Epithelial cell of proximal tubule (primary cell): Measurements from ENCODE around the gene METRNL. TPM values are rescaled to one million over a fixed set of nuclear protein-coding genes. Genes with fewer than 3 reads are reported as not detected.

ENCODE experiments used
- DNase-seq: peaks from one replicate; pipeline ENCODE4 v3.0.0-alpha.2; 2011; ENCODE audit warnings: low read depth
- H3K4me3 ChIP-seq: 2 replicates; pipeline ENCODE4 v1.5.1; 2011; ENCODE audit warnings: low read depth, mild to moderate bottlenecking, low read length
- total RNA-seq: library from RNA; depleted of rRNA; stranded (reverse); fragments of >200 nt; gene quantifications from 2 replicates; pipeline ENCODE4 v1.2.3, GENCODE V29; 2015
- TF ChIP-seq, protein P1 (sequence below): conservative IDR thresholded peaks from 2 replicates; pipeline ENCODE4 v1.5.1; 2012; ENCODE audit warnings: low read depth, mild to moderate bottlenecking, low read length

The METRNL gene
- total RNA-seq, 1 donor from 2014 or later, result 11.9 TPM

DNA sequence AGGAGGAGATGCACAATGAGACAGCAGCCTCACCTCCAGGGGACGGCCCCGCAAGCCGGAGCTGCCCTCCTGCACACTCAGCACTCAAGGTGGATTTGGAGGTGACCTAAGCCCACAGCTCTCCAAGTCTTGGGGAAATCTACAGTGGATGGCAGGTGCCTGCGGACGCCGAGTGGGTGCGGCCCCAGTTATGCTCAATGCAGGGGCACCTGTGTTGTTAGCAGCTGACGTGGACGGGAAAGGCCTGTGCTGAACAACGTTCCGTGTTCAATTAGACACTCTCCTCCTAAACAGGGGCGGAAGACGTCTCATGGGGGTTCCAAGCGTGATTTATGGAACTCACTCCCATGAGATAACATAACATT is 22.0 kb upstream of the METRNL start:
- H3K4me3 ChIP-seq, result no peak overlapping the region
- TF ChIP-seq, protein P1, sequence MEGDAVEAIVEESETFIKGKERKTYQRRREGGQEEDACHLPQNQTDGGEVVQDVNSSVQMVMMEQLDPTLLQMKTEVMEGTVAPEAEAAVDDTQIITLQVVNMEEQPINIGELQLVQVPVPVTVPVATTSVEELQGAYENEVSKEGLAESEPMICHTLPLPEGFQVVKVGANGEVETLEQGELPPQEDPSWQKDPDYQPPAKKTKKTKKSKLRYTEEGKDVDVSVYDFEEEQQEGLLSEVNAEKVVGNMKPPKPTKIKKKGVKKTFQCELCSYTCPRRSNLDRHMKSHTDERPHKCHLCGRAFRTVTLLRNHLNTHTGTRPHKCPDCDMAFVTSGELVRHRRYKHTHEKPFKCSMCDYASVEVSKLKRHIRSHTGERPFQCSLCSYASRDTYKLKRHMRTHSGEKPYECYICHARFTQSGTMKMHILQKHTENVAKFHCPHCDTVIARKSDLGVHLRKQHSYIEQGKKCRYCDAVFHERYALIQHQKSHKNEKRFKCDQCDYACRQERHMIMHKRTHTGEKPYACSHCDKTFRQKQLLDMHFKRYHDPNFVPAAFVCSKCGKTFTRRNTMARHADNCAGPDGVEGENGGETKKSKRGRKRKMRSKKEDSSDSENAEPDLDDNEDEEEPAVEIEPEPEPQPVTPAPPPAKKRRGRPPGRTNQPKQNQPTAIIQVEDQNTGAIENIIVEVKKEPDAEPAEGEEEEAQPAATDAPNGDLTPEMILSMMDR, result no peak
- DNase-seq, result no peak

DNA sequence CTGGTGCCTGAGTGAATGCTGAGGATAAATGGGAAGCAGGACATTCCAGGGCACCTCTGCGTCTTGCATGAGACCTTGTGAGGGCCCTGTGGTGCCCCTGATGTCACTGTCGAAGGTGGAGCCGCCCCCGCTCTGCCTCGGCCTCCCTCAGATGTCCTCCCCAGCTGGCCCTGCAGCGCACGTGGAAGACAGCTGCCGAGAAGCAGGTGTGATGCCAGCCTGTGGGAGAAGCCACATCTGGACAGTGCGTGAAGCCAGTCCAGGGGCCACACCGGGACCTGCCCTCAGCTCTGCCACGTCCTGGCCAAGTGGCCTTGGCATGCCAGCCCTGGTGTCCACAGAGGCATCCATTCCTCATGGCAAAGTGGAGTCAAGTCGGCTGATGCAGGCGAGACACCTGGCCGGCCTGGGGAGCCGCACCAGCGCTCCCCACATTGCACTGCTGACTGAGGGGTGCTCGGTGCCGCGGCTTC is 21.6 kb upstream of the METRNL start:
- DNase-seq, result no peak
- TF ChIP-seq, protein P1, result no peak
- H3K4me3 ChIP-seq, result no peak overlapping the region

DNA sequence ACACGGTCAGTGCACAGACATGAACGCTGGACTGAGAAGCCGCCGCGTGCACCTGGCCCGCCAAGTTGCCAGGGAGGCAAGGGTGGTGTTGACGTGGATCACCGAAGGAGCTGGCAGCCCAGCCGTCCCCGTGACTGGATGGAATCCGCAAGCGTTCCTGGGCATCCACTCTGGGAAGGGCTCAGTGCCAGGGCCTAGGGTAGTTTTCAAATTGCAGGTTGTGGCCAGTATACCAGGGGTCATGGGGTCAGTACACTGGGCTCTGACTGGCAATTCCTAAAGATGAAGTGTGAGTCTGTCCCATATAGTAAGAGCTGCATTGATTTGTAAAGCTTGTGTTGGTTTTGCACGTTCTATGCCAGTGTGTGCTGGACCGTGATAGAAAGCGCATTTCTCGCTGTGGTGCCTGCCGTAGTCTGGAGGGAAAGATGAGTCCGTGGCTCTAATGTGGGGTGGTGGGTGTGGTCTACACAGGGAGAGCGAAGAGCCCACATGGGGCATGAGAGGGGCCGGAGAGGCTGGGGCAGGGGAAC is 21.1 kb upstream of the METRNL start:
- no peak for DNase-seq
- H3K4me3 ChIP-seq, result no peak overlapping the region
- TF ChIP-seq, protein P1, result no peak

DNA sequence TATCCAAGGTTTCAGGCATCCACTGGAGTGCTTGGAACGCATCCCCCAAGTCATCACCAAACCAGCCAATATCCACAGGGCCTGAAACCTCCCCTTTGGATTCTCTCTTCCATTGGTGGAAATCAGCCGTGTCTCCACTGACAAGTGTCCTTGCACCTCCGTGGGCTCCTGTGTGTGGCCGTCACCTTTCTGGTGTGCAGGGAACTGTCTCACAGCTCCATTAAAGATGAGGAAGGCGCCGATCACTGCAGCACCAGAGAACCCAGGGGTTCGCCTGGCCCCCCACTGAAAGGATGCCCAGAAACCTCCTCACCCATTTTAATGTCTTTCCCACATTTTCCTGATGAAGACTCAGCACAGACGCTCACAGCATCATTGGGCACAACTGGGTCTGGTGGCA is 17.8 kb upstream of the METRNL start:
- H3K4me3 ChIP-seq, result no peak overlapping the region
- DNase-seq, result no peak
- TF ChIP-seq, protein P1, result no peak

DNA sequence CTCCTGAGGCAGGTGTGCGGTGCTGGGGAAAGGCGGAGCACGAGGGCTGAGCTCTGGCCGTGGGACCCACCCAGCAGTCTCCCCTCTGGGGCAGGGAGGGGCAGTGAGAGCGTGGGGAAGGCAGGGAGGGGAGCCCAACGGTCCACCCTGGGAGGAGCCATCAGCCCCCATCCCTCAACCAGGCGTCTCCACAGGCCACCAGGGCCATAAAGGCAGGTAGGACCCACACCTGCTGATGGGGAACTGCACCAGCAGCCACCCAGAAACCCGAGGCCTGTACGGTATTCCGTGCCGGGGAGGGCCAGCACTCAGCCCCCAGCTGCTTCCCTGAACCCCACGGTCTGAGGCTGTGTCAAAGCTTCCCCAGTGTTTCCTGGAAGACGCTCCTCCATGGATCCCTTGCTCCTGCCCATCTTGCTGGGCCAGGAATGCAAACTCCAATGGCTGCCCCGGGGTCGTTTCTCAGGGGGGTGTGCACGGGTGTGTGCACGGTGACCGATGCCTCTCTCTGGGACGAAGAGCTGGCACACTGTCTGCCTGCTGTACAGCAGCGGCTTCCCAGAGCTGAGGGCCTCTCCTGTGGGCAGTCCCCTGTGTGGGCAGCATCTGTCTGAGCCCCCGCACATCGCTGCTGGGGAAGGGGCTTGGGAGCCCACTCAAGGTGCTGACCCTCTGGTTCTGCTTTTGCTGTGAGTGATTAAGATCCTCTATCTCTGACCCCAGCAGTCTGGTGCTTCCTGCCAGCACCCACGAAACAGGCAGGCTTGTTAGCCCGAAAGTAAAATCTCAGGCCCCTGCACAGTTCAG is 17.2 kb upstream of the METRNL start:
- no peak for DNase-seq
- TF ChIP-seq, protein P1, result no peak
- no peak overlapping the region for H3K4me3 ChIP-seq

DNA sequence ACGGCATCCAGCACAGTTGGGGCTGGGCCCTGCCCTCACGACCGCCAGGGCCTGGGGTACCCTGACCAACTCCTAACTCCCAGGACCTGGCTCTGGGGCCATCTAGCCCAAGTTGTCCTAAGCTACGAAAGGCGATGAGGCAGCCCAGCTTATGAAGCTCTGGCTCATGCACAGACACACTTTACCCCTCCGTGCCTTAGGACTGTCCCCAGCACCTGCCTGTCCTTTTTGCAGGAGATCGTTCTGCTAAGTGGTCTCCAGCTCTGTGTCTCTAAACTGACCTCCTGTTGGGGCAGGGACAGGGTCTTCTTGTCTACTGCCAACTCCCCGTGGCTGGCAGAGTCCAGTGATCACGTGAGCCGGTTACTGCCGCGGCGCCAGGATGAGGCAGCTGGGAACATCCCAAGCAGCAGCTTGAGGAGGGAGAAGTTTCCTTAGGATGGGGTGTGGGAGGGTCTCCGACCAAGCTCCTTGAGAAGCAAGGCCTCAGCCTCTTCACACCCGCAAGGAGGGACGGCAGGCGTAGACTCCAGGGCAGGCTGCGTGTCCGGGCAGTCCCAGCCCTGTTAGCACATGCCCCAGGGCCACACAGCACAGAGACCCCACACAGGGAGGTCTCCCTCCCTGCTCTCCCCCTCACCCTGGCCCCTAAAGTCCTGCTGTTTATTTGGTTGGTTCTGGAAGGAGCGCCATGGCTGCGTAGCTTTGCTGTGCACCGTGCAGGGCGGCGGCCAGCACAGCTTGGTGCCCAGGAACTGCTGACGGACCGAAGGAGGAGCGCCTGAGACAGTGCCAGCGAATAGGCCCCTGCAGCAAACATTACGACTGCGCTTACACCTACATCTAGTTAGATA is 16.4 kb upstream of the METRNL start:
- DNase-seq, result no peak
- TF ChIP-seq, protein P1, result no peak
- H3K4me3 ChIP-seq, result no peak overlapping the region
